H1 (cell line): ENCODE results near the gene DUOXA1. TPM values are rescaled to one million over a fixed set of nuclear protein-coding genes. Genes with fewer than 3 reads are reported as not detected.

Experiments
- CTCF ChIA-PET: fragments of 300-600 bp; sonication (Branson Sonifier 250); formaldehyde crosslinking; loops from one replicate; lab custom pipeline; 2021; ENCODE audit not compliant: partially characterized antibody; lab: Charles Lee
- POLR2A ChIA-PET: fragments of 300-600 bp; sonication (Branson Sonifier 250); formaldehyde crosslinking; loops from one replicate; lab custom pipeline; 2021; ENCODE audit warnings: inconsistent platforms; ENCODE audit not compliant: partially characterized antibody; lab: Charles Lee
- DNase-seq, 2 experiments: peaks; one replicate each; pipeline versions ENCODE4 v3.0.0 to v3.0.0-alpha.2; 2010 to 2022; ENCODE audit warnings: low spot score in 2 of 2, low read depth in 1 of 2, mixed read lengths in 1 of 2
- FAIRE-seq: peaks from 2 replicates; lab custom pipeline; 2011; peaks lifted over from hg19 to GRCh38; lab: Jason Lieb, UNC
- H2AFZ ChIP-seq: 2 replicates; pipeline ENCODE4 v1.8.1; 2012; ENCODE audit warnings: low read length, inconsistent platforms
- H2AK5ac ChIP-seq: 2 replicates; pipeline ENCODE4 v1.6.1; 2013; ENCODE audit warnings: low read depth, low read length
- H2BK120ac ChIP-seq: replicated peaks from 2 replicates; pipeline ENCODE3; 2013; ENCODE audit warnings: low read depth, low read length, inconsistent platforms
- H2BK12ac ChIP-seq: 2 replicates; pipeline ENCODE4 v1.6.1; 2013; ENCODE audit warnings: low read depth, low read length
- H2BK15ac ChIP-seq: 2 replicates; pipeline ENCODE4 v1.6.1; 2013; ENCODE audit warnings: low read length
- H2BK20ac ChIP-seq: 2 replicates; pipeline ENCODE4 v1.6.1; 2013; ENCODE audit warnings: low read length
- H2BK5ac ChIP-seq: 2 replicates; pipeline ENCODE4 v1.6.1; 2013; ENCODE audit warnings: low read depth, low read length
- H3K14ac ChIP-seq: 2 replicates; pipeline ENCODE4 v1.6.1; 2013; ENCODE audit warnings: inconsistent platforms; ENCODE audit not compliant: insufficient read length
- H3K18ac ChIP-seq: 2 replicates; pipeline ENCODE4 v1.6.1; 2013; ENCODE audit warnings: low read length; ENCODE audit errors: extremely low read depth
- H3K23ac ChIP-seq: 2 replicates; pipeline ENCODE4 v1.6.1; 2013; ENCODE audit warnings: inconsistent platforms; ENCODE audit not compliant: insufficient read length
- H3K23me2 ChIP-seq: 2 replicates; pipeline ENCODE4 v1.6.1; 2013; ENCODE audit warnings: low read depth, low read length
- H3K27ac ChIP-seq: 2 replicates; pipeline ENCODE4 v1.6.1; 2011; ENCODE audit warnings: low read depth, low read length, inconsistent platforms
- H3K27me3 ChIP-seq, 4 experiments: replicated peaks in 1 of 4; 1 replicate in 1 of 4; 2 replicates in 3 of 4; pipeline versions ENCODE4 v1.6.1 to v1.8.1; 2011 to 2013; ENCODE audit warnings: low read length in 3 of 4, mild to moderate bottlenecking in 3 of 4, inconsistent platforms in 2 of 4, mixed read lengths in 2 of 4, moderate library complexity in 1 of 4; ENCODE audit not compliant: control insufficient read depth in 3 of 4, insufficient read depth in 3 of 4; ENCODE audit errors: extremely low read depth in 1 of 4
- H3K36me3 ChIP-seq, 4 experiments: 2 replicates each; pipeline versions ENCODE4 v1.6.1 to v1.8.1; 2011 to 2013; ENCODE audit warnings: mild to moderate bottlenecking in 4 of 4, low read length in 3 of 4, moderate library complexity in 2 of 4, control low read depth in 1 of 4, inconsistent platforms in 1 of 4; ENCODE audit not compliant: insufficient read depth in 4 of 4, control insufficient read depth in 2 of 4
- H3K4ac ChIP-seq: replicated peaks from 2 replicates; pipeline ENCODE3; 2013; ENCODE audit warnings: low read length, low read depth, mixed read lengths, inconsistent platforms; ENCODE audit not compliant: insufficient read length
- H3K4me1 ChIP-seq, 4 experiments: replicated peaks in 1 of 4; 1 replicate in 1 of 4; 2 replicates in 3 of 4; pipeline versions ENCODE4 v1.6.1 to v1.8.1; 2011 to 2013; ENCODE audit warnings: low read length in 3 of 4, inconsistent platforms in 2 of 4, mixed read lengths in 1 of 4; ENCODE audit not compliant: insufficient read depth in 4 of 4, control insufficient read depth in 3 of 4
- H3K4me2 ChIP-seq, 2 experiments: 2 replicates each; pipeline versions ENCODE4 v1.6.1 to v1.8.1; 2011 to 2013; ENCODE audit warnings: low read depth in 2 of 2, low read length in 2 of 2, control low read depth in 1 of 2, inconsistent platforms in 1 of 2, mild to moderate bottlenecking in 1 of 2; ENCODE audit not compliant: insufficient read depth in 1 of 2
- H3K4me3 ChIP-seq, 4 experiments: fragments of 200-600, 300-600 bp in 1 of 4; sonication (generic), shearing (Covaris generic), sonication (Bioruptor Twin) in 1 of 4; 2 replicates each; pipeline versions ENCODE4 v1.5.1 to v1.8.1; 2011 to 2016; ENCODE audit warnings: low read length in 4 of 4, low read depth in 3 of 4, control low read depth in 2 of 4, inconsistent platforms in 2 of 4, mild to moderate bottlenecking in 2 of 4, mixed read lengths in 1 of 4, moderate library complexity in 1 of 4; ENCODE audit not compliant: insufficient read depth in 2 of 4; ENCODE audit errors: extremely low read depth in 1 of 4
- H3K56ac ChIP-seq: replicated peaks from 2 replicates; pipeline ENCODE3; 2013; ENCODE audit warnings: low read depth, mild to moderate bottlenecking, mixed read lengths, low read length, inconsistent platforms; ENCODE audit not compliant: insufficient read length
- H3K79me1 ChIP-seq: 2 replicates; pipeline ENCODE4 v1.6.1; 2013; ENCODE audit warnings: low read depth, low read length, control low read depth
- H3K79me2 ChIP-seq, 2 experiments: 2 replicates each; pipeline versions ENCODE4 v1.6.1 to v1.8.1; 2012 to 2013; ENCODE audit warnings: low read length in 2 of 2, mild to moderate bottlenecking in 2 of 2, inconsistent platforms in 1 of 2; ENCODE audit not compliant: insufficient read depth in 2 of 2, control insufficient read depth in 1 of 2
- H3K9ac ChIP-seq, 4 experiments: replicated peaks in 1 of 4; 1 replicate in 1 of 4; 2 replicates in 3 of 4; pipeline versions ENCODE4 v1.6.1 to v1.8.1; 2011 to 2013; ENCODE audit warnings: low read depth in 3 of 4, low read length in 3 of 4, control low read depth in 2 of 4, mild to moderate bottlenecking in 2 of 4, moderate library complexity in 2 of 4, inconsistent platforms in 1 of 4; ENCODE audit errors: extremely low read depth in 1 of 4
- H3K9me3 ChIP-seq, 2 experiments: 2 replicates each; pipeline versions ENCODE4 v1.6.1 to v1.8.1; 2012 to 2013; ENCODE audit warnings: mild to moderate bottlenecking in 2 of 2, moderate library complexity in 2 of 2, control low read depth in 1 of 2, inconsistent platforms in 1 of 2, low read depth in 1 of 2, low read length in 1 of 2, mixed read lengths in 1 of 2; ENCODE audit not compliant: insufficient read depth in 2 of 2
- H4K20me1 ChIP-seq, 2 experiments: replicated peaks in 1 of 2; 2 replicates each; pipeline versions ENCODE3 to v1.8.1; 2011 to 2013; ENCODE audit warnings: inconsistent platforms in 2 of 2, low read length in 2 of 2, mild to moderate bottlenecking in 1 of 2; ENCODE audit not compliant: insufficient read depth in 2 of 2, control insufficient read depth in 1 of 2
- H4K5ac ChIP-seq: 2 replicates; pipeline ENCODE4 v1.6.1; 2013; ENCODE audit warnings: low read length, low read depth, mixed read lengths, inconsistent platforms; ENCODE audit not compliant: insufficient read length
- H4K8ac ChIP-seq: 2 replicates; pipeline ENCODE4 v1.8.0; 2013; ENCODE audit warnings: mild to moderate bottlenecking, moderate library complexity, low read length, inconsistent platforms; ENCODE audit not compliant: insufficient read depth; ENCODE audit errors: extremely low read depth
- H4K91ac ChIP-seq: replicated peaks from 2 replicates; pipeline ENCODE3; 2013; ENCODE audit warnings: low read length, mixed read lengths, inconsistent platforms; ENCODE audit not compliant: insufficient read length
- KDM4A ChIP-seq: IDR thresholded peaks from one replicate; pipeline ENCODE4 v1.7.1; 2012; ENCODE audit warnings: low read depth, mild to moderate bottlenecking, moderate library complexity, low read length, inconsistent platforms; ENCODE audit not compliant: severe bottlenecking
- KDM5A ChIP-seq: fragments of 200-600 bp; IDR thresholded peaks from 2 replicates; pipeline ENCODE4 v1.7.1; 2012; ENCODE audit warnings: mild to moderate bottlenecking, low read length, inconsistent platforms, mixed read lengths
- NRF1 ChIP-seq: IDR thresholded peaks from 2 replicates; pipeline ENCODE4 v1.6.1; 2011; ENCODE audit warnings: mild to moderate bottlenecking, low read depth, low read length, improper control_type of control experiment
- PHF8 ChIP-seq: fragments of 200-600 bp; sonication (generic); conservative IDR thresholded peaks from 2 replicates; pipeline ENCODE4 v1.7.1; 2012; ENCODE audit warnings: low read depth, mild to moderate bottlenecking, inconsistent platforms, low read length, moderate library complexity
- POLR2A ChIP-seq, 2 experiments: IDR thresholded peaks; 1 replicate in 1 of 2; 2 replicates in 1 of 2; pipeline ENCODE4 v1.6.1; 2011; ENCODE audit warnings: low read depth in 2 of 2, low read length in 2 of 2, mild to moderate bottlenecking in 2 of 2; ENCODE audit errors: control extremely low read depth in 1 of 2
- RBBP5 ChIP-seq: IDR thresholded peaks from 2 replicates; pipeline ENCODE4 v1.7.1; 2012; ENCODE audit warnings: low read depth, mild to moderate bottlenecking, inconsistent platforms, low read length, moderate library complexity, borderline replicate concordance
- SIN3A ChIP-seq, 2 experiments: IDR thresholded peaks in 1 of 2; conservative IDR thresholded peaks in 1 of 2; 2 replicates each; pipeline ENCODE4 v1.6.1; 2011 to 2012; ENCODE audit warnings: low read length in 2 of 2, improper control_type of control experiment in 1 of 2, low read depth in 1 of 2, mild to moderate bottlenecking in 1 of 2
- SUZ12 ChIP-seq: fragments of 200-600 bp; sonication (generic); IDR thresholded peaks from 2 replicates; pipeline ENCODE4 v1.6.1; 2012; ENCODE audit warnings: mild to moderate bottlenecking, inconsistent platforms, low read length, moderate library complexity, mixed read lengths
- ZNF274 ChIP-seq: IDR thresholded peaks from 2 replicates; pipeline ENCODE4 v1.7.0; 2012; ENCODE audit warnings: low read length, borderline replicate concordance; ENCODE audit errors: extremely low read depth
- WGBS, 2 experiments: shearing (Covaris generic) in 1 of 2; methylation state at CpG; one replicate each; pipeline versions ENCODE4 v1.1.6 to v1.1.7; 2013 to 2015; ENCODE audit warnings: low lambda C conversion rate in 2 of 2, mixed read lengths in 2 of 2, inconsistent platforms in 1 of 2, low coverage in 1 of 2, missing lambda C conversion rate in 1 of 2; ENCODE audit not compliant: insufficient replicate concordance in 2 of 2, insufficient coverage in 1 of 2, insufficient read length in 1 of 2; ENCODE audit errors: extremely low coverage in 1 of 2, missing lambda C conversion rate in 1 of 2; 5-methylcytosine and 5-hydroxymethylcytosine counted together
- polyA plus RNA-seq, 7 experiments: library from polyadenylated mRNA; depleted of rRNA in 3 of 7; stranded (reverse) in 5 of 7; unstranded in 2 of 7; fragments of >200 nt in 5 of 7; fragments of 200-250 nt in 2 of 7; gene quantifications; 1 replicate in 5 of 7; 2 replicates in 1 of 7; 4 replicates in 1 of 7; pipeline versions ENCODE4 v1.2.1 to v1.2.3, GENCODE V29; 2011 to 2013; ENCODE audit warnings: missing spikeins in 2 of 7, mixed read lengths in 2 of 7
- total RNA-seq: library from RNA; stranded (reverse); fragmentation: NEBNext Ultra II Directional; extraction: Animal tissue kit (Norgen Biotek cat#: 25700); gene quantifications from 2 replicates; pipeline ENCODE4 v1.2.1, GENCODE V29; 2021
- TF ChIP-seq, protein P1 (sequence below): IDR thresholded peaks from 2 replicates; pipeline ENCODE4 v1.6.1; 2011; ENCODE audit warnings: low read length, improper control_type of control experiment

DUOXA1 gene
- total and polyA plus RNA-seq, 2 of the 8 experiments (the other 6 are each of a cell fraction or from before 2014, with no cell fraction given), result 0.18 TPM; not detected in 1

- H3K27me3 ChIP-seq, result peaks cover 40 to 53% (median 46%) of the 10 kb centered on the region in 4 experiments
- CTCF ChIA-PET, result interaction anchor here (0.8 to 2.7 kb wide), 21 partner anchors 8 to 164 kb away, joined by 3 to 38 read pairs (median 9); partner anchors contain the start of genes DUOX1 and DUOXA1
- WGBS, 2 experiments, result 87% methylated on average over 5 of the region's 5 CpGs; no CpG with 5 or more reads in 1 of the 2 experiments
Measured at GRCh38 chr15:45118996-45119395, 10.7 kb downstream of the DUOXA1 start.

More at GRCh38 chr15:45118996-45119395, 10.7 kb downstream of the DUOXA1 start:
- no peak overlapping the region for H3K56ac ChIP-seq
- H2BK5ac ChIP-seq, result no peak overlapping the region
- H2AFZ ChIP-seq, result no peak overlapping the region
- no peak overlapping the region for H3K4ac ChIP-seq
- H3K23ac ChIP-seq, result no peak overlapping the region
- POLR2A ChIA-PET, result interaction anchor here (0.6 to 1.1 kb wide), 3 partner anchors 37 to 96 kb away, joined by 3 read pairs; partner anchors contain the start of gene SORD
- peaks cover 0 to 11% (median 11%) of the 10 kb centered on the region in 4 experiments; a peak in 6 of 7 replicates for H3K4me1 ChIP-seq
- DNase-seq, result no peak
- no peak overlapping the region for H4K5ac ChIP-seq
- no peak overlapping the region for H2BK120ac ChIP-seq
- no peaks in the 10 kb centered on the region for H3K79me1 ChIP-seq
- peaks cover 0 to 4% (median 0%) of the 10 kb centered on the region in 4 experiments; a peak in 1 of 8 replicates for H3K36me3 ChIP-seq
- H2BK12ac ChIP-seq, result no peak overlapping the region
- H3K27ac ChIP-seq, result no peak overlapping the region
- no peak overlapping the region for H3K18ac ChIP-seq
- peaks cover 11 to 27% of the 10 kb centered on the region in 2 experiments for H4K20me1 ChIP-seq
- no peak overlapping the region for H4K91ac ChIP-seq
- H3K14ac ChIP-seq, result no peak overlapping the region
- H3K23me2 ChIP-seq, result no peaks in the 10 kb centered on the region; the same call in 1 of the 2 replicates
- H3K79me2 ChIP-seq, result no peaks in the 10 kb centered on the region
- TF ChIP-seq, protein P1, sequence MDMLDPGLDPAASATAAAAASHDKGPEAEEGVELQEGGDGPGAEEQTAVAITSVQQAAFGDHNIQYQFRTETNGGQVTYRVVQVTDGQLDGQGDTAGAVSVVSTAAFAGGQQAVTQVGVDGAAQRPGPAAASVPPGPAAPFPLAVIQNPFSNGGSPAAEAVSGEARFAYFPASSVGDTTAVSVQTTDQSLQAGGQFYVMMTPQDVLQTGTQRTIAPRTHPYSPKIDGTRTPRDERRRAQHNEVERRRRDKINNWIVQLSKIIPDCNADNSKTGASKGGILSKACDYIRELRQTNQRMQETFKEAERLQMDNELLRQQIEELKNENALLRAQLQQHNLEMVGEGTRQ, result no peak
- TF ChIP-seq ZNF274 (no peak), NRF1 (no peak), PHF8 (no peak), SUZ12 (no peak), POLR2A (IDR thresholded peaks at IDR 0.05; ENCODE audit: control extremely low read depth in 1 of 2, low read depth in 2 of 2, low read length in 2 of 2) (no peak), KDM5A (no peak), SIN3A (conservative IDR thresholded peaks at IDR 0.05 in 1 of 2, IDR thresholded peaks at IDR 0.05 in 1 of 2; ENCODE audit: low read depth in 1 of 2, low read length in 2 of 2) (no peak), KDM4A (no peak), RBBP5 (no peak)
- no peak overlapping the region for H2BK15ac ChIP-seq
- no peak overlapping the region for H3K4me2 ChIP-seq
- no peak overlapping the region for H2BK20ac ChIP-seq
- H3K9me3 ChIP-seq, result no peaks in the 10 kb centered on the region; a peak in 1 of 4 replicates
- H3K4me3 ChIP-seq, result no peak overlapping the region
- H3K9ac ChIP-seq, result no peak overlapping the region
- FAIRE-seq, result no peak
- no peak overlapping the region for H2AK5ac ChIP-seq
- no peak overlapping the region for H4K8ac ChIP-seq
